Endothelial cell of umbilical vein (primary cell): ENCODE data around the gene KCNK15. TPM values are rescaled to one million over a fixed set of nuclear protein-coding genes. Genes with fewer than 3 reads are reported as not detected.

ENCODE experiments used
- BruUV-seq: library from RNA; stranded (reverse); fragments of 400-500 nt; replicated peaks from 2 replicates; lab custom pipeline; 2021; lab: Mats Ljungman, UMichigan
- CTCF ChIA-PET: fragments of 300-600, 350-600 bp; sonication (Branson Sonifier 250); formaldehyde crosslinking; loops from one replicate; lab custom pipeline; 2021; ENCODE audit warnings: antibody characterized with exemption, inconsistent platforms; lab: Charles Lee
- POLR2A ChIA-PET: fragments of 300-600, 350-600 bp; sonication (Branson Sonifier 250); formaldehyde crosslinking; loops from one replicate; lab custom pipeline; 2021; ENCODE audit warnings: antibody characterized with exemption, inconsistent platforms; lab: Charles Lee
- DNase-seq: peaks from one replicate; pipeline ENCODE4 v3.0.0-alpha.2; 2011; ENCODE audit warnings: low read depth, low spot score
- FAIRE-seq: peaks from 2 replicates; lab custom pipeline; 2011; peaks lifted over from hg19 to GRCh38; lab: Jason Lieb, UNC
- H2AFZ ChIP-seq: 2 replicates; pipeline ENCODE4 v1.6.0; 2012; ENCODE audit warnings: low read depth, low read length, control low read depth, inconsistent platforms
- H3K27ac ChIP-seq: 2 replicates; pipeline ENCODE4 v1.5.1; 2011; ENCODE audit warnings: low read depth, mild to moderate bottlenecking, control low read depth, low read length, moderate library complexity; ENCODE audit not compliant: insufficient read depth
- H3K27me3 ChIP-seq, 2 experiments: 2 replicates each; pipeline versions ENCODE4 v1.6.0 to v1.6.1; 2011; ENCODE audit warnings: low read length in 2 of 2, mixed read lengths in 1 of 2; ENCODE audit not compliant: control insufficient read depth in 2 of 2, insufficient read depth in 2 of 2
- H3K36me3 ChIP-seq, 2 experiments: 2 replicates in 1 of 2; 3 replicates in 1 of 2; pipeline ENCODE4 v1.5.1; 2011; ENCODE audit warnings: low read length in 2 of 2, mild to moderate bottlenecking in 1 of 2, moderate library complexity in 1 of 2; ENCODE audit not compliant: control insufficient read depth in 2 of 2, insufficient read depth in 2 of 2; ENCODE audit errors: extremely low read depth in 1 of 2
- H3K4me1 ChIP-seq: 3 replicates; pipeline ENCODE4 v1.5.1; 2011; ENCODE audit warnings: mild to moderate bottlenecking, low read length; ENCODE audit not compliant: control insufficient read depth, insufficient read depth; ENCODE audit errors: extremely low read depth
- H3K4me2 ChIP-seq: 2 replicates; pipeline ENCODE4 v1.6.1; 2011; ENCODE audit warnings: low read length, control low read depth, mixed read lengths; ENCODE audit not compliant: insufficient read depth
- H3K4me3 ChIP-seq, 3 experiments: fragments of 200-600 bp in 1 of 3; sonication (generic), shearing (Covaris generic) in 1 of 3; replicated peaks in 1 of 3; 2 replicates each; pipeline ENCODE4 v1.5.1; 2011 to 2016; ENCODE audit warnings: control low read depth in 3 of 3, low read length in 3 of 3, mild to moderate bottlenecking in 2 of 3, inconsistent platforms in 1 of 3, low read depth in 1 of 3, moderate library complexity in 1 of 3; ENCODE audit not compliant: insufficient read depth in 1 of 3
- H3K79me2 ChIP-seq: 2 replicates; pipeline ENCODE4 v1.6.0; 2012; ENCODE audit warnings: low read length, inconsistent platforms; ENCODE audit not compliant: control insufficient read depth, insufficient read depth
- H3K9ac ChIP-seq: replicated peaks from 2 replicates; pipeline ENCODE3; 2011; ENCODE audit warnings: low read length, control low read depth; ENCODE audit not compliant: insufficient read depth; ENCODE audit errors: extremely low read depth
- H3K9me1 ChIP-seq: replicated peaks from 3 replicates; pipeline ENCODE4 v1.6.0; 2011; ENCODE audit warnings: mild to moderate bottlenecking, low read length; ENCODE audit not compliant: control insufficient read depth, insufficient read depth; ENCODE audit errors: extremely low read depth
- H3K9me3 ChIP-seq: replicated peaks from 2 replicates; pipeline ENCODE4 v1.5.1; 2012; ENCODE audit warnings: low read length, inconsistent platforms; ENCODE audit not compliant: control insufficient read depth, insufficient read depth
- H4K20me1 ChIP-seq: replicated peaks from 2 replicates; pipeline ENCODE3; 2011; ENCODE audit warnings: mild to moderate bottlenecking, low read length; ENCODE audit not compliant: control insufficient read depth, insufficient read depth; ENCODE audit errors: extremely low read depth
- EZH2 ChIP-seq: IDR thresholded peaks from 2 replicates; pipeline ENCODE4 v1.6.1; 2012; ENCODE audit warnings: borderline replicate concordance, low read depth, mild to moderate bottlenecking, moderate library complexity, low read length, inconsistent platforms; ENCODE audit not compliant: severe bottlenecking
- FOS ChIP-seq: IDR thresholded peaks from 2 replicates; pipeline ENCODE4 v1.6.1; 2011; ENCODE audit warnings: mild to moderate bottlenecking, low read length, moderate library complexity, borderline replicate concordance; ENCODE audit not compliant: insufficient read depth
- GATA2 ChIP-seq: IDR thresholded peaks from 2 replicates; pipeline ENCODE4 v1.7.0; 2011; ENCODE audit warnings: low read depth, mild to moderate bottlenecking, moderate library complexity, mixed read lengths, low read length; ENCODE audit not compliant: insufficient read length, insufficient read depth
- JUN ChIP-seq: IDR thresholded peaks from 2 replicates; pipeline ENCODE4 v1.6.1; 2011; ENCODE audit warnings: borderline replicate concordance, low read depth; ENCODE audit not compliant: insufficient read length, insufficient read depth
- POLR2A ChIP-seq: IDR thresholded peaks from 2 replicates; pipeline ENCODE4 v1.6.1; 2012; ENCODE audit warnings: low read depth, mild to moderate bottlenecking, control low read depth, low read length
- POLR2AphosphoS5 ChIP-seq: IDR thresholded peaks from 2 replicates; pipeline ENCODE4 v1.6.1; 2012; ENCODE audit warnings: low read depth, mild to moderate bottlenecking, control low read depth, low read length, moderate library complexity; ENCODE audit not compliant: insufficient read depth
- dilution Hi-C: fragments of 300-500 bp; cut with MboI; formaldehyde crosslinking; loops from one replicate; pipeline ENCODE4 v1.15.0; 2019; ENCODE audit warnings: low sequenced_read_pairs; ENCODE audit not compliant: extremely low pct_ligation_motif_present
- intact Hi-C: fragments of 100-400 bp; cut with micrococcal nuclease; formaldehyde crosslinking; loops from one replicate; pipeline ENCODE4 v1.10.0; 2022
- polyA plus RNA-seq, 4 experiments: library from polyadenylated mRNA; depleted of rRNA in 3 of 4; stranded (reverse) in 3 of 4; unstranded in 1 of 4; fragments of >200 nt; gene quantifications; 2 replicates each; pipeline versions ENCODE4 v1.2.1 to v1.2.3, GENCODE V29; 2011 to 2012; ENCODE audit warnings: missing spikeins in 1 of 4
- total RNA-seq: library from RNA; stranded (reverse); gene quantifications from 2 replicates; pipeline ENCODE4 v1.2.3, GENCODE V29; 2021
- TF ChIP-seq, protein P1 (sequence below): IDR thresholded peaks from 2 replicates; pipeline ENCODE4 v1.6.1; 2011; ENCODE audit not compliant: insufficient read depth, insufficient read length
- TF ChIP-seq, protein P2 (sequence below), 2 donors: IDR thresholded peaks; 1 replicate in 1 of 2; 2 replicates in 1 of 2; pipeline ENCODE4 v1.5.1; 2011; ENCODE audit warnings: low read length in 2 of 2, mild to moderate bottlenecking in 2 of 2, moderate library complexity in 2 of 2, control low read depth in 1 of 2, inconsistent platforms in 1 of 2, low read depth in 1 of 2; ENCODE audit not compliant: insufficient read depth in 1 of 2; ENCODE audit errors: extremely low read depth in 1 of 2

Gene KCNK15
- total and polyA plus RNA-seq, 2 donors (not counting 3 experiments of a cell fraction or from before 2014, with no cell fraction given) = 0.06 TPM; not detected in 1

- no peak overlapping the region for H3K27ac ChIP-seq
- no peak overlapping the region for H3K4me3 ChIP-seq
- no peaks in the 10 kb centered on the region for H4K20me1 ChIP-seq
- POLR2A ChIA-PET = no interaction called here
- intact Hi-C loops = no loop called here
- no peaks in the 10 kb centered on the region for H3K9me3 ChIP-seq
- H2AFZ ChIP-seq = no peak overlapping the region
- CTCF ChIA-PET = no interaction called here
- no TSS peak for BruUV-seq
- no peaks in the 10 kb centered on the region for H3K9me1 ChIP-seq
- no peaks in the 10 kb centered on the region for H3K36me3 ChIP-seq
- H3K4me2 ChIP-seq = no peak overlapping the region
- no peaks in the 10 kb centered on the region for H3K79me2 ChIP-seq
- FAIRE-seq (no peak), DNase-seq (no peak)
- no peak overlapping the region for H3K9ac ChIP-seq
- H3K4me1 ChIP-seq = no peaks in the 10 kb centered on the region
- TF ChIP-seq JUN (no peak), FOS (no peak), POLR2A (no peak), GATA2 (no peak), EZH2 (no peak), POLR2AphosphoS5 (no peak)
- TF ChIP-seq, protein P1, sequence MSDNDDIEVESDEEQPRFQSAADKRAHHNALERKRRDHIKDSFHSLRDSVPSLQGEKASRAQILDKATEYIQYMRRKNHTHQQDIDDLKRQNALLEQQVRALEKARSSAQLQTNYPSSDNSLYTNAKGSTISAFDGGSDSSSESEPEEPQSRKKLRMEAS = no peak
- TF ChIP-seq, protein P2, sequence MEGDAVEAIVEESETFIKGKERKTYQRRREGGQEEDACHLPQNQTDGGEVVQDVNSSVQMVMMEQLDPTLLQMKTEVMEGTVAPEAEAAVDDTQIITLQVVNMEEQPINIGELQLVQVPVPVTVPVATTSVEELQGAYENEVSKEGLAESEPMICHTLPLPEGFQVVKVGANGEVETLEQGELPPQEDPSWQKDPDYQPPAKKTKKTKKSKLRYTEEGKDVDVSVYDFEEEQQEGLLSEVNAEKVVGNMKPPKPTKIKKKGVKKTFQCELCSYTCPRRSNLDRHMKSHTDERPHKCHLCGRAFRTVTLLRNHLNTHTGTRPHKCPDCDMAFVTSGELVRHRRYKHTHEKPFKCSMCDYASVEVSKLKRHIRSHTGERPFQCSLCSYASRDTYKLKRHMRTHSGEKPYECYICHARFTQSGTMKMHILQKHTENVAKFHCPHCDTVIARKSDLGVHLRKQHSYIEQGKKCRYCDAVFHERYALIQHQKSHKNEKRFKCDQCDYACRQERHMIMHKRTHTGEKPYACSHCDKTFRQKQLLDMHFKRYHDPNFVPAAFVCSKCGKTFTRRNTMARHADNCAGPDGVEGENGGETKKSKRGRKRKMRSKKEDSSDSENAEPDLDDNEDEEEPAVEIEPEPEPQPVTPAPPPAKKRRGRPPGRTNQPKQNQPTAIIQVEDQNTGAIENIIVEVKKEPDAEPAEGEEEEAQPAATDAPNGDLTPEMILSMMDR (IDR thresholded peaks at IDR 0.05; ENCODE audit: extremely low read depth in 1 of 2, insufficient read depth in 1 of 2, low read depth in 1 of 2, low read length in 2 of 2) = no peak
- H3K27me3 ChIP-seq = peaks cover 2 to 3% of the 10 kb centered on the region in 2 experiments
- dilution Hi-C loops = no loop called here
Measured at GRCh38 chr20:44796758-44797457, 51.2 kb downstream of the KCNK15 start.
